SK-N-DZ (cell line): ENCODE measurements around the gene TBKBP1.
"Not testable (repeated sequence)": the region's sequence is repeated elsewhere in the genome, so short reads cannot be mapped to it uniquely, and the experiment has no call there.

Experiments used
- DNase-seq: peaks from one replicate; pipeline ENCODE4 v3.0.0-alpha.2; 2015; ENCODE audit warnings: low spot score

Gene TBKBP1

GRCh38 chr17:47676510-47677165 is 17.3 kb upstream of the TBKBP1 start:
- no peak for DNase-seq

- DNase-seq, result no peak
Measured at GRCh38 chr17:47678196-47678595, 15.8 kb upstream of the TBKBP1 start.

DNA sequence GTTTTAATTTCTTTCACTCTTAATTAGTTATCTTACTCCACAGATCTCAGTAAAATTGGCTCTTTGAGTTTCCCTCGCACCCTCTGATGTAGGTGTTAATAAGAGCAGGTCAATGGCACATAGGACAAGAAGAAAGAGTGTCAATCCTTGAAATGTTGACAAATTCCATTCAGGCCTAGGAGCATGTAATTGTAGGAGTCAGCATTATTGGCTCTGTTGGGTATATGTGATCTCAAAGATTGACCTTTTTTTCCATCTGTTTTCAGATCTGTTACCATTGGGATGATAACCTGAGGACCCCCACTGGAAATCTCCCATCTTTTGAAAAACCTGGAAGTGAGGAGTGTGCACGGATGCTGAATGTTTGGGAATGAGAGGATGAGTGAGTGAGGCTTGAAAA is 11.8 kb upstream of the TBKBP1 start:
- DNase-seq, result no peak

- not testable (repeated sequence) for DNase-seq
Measured at GRCh38 chr17:47682727-47683126, 11.2 kb upstream of the TBKBP1 start.

- no peak for DNase-seq
Measured at GRCh38 chr17:47684025-47684424, 9.9 kb upstream of the TBKBP1 start.

DNA sequence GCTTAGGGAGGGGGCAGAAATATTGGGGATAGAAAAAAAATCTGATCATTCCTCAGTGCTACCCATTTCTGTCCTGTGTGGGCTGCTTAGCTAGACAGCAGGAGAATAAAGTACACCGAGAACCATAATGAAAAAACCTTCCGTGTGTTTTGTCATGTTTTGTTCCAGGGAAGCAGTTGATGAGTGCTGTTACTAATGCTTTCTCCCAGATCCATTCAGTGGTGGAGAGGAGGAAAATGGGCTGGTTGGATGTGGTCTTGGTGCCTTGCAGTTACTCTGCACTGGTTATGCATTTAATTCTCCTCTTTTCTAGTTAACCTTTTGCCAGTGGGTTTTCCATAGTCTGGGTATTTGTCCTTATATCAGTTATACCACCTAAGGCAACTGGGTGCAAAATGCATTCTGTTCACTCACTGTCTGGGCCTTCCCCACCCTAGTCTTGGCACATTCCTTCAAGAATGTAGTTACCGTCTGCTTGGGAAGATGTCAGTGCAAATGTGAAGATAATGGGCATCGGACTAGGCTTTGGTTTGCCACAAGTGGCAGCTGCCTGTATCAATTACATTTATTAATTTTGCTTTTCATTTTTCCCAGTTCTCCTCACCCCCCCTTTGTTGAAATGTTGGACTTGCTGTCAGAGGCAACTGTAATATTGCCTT is 9.3 kb upstream of the TBKBP1 start:
- no peak for DNase-seq

- DNase-seq, result no peak
Measured at GRCh38 chr17:47685556-47686275, 8.2 kb upstream of the TBKBP1 start.

DNA sequence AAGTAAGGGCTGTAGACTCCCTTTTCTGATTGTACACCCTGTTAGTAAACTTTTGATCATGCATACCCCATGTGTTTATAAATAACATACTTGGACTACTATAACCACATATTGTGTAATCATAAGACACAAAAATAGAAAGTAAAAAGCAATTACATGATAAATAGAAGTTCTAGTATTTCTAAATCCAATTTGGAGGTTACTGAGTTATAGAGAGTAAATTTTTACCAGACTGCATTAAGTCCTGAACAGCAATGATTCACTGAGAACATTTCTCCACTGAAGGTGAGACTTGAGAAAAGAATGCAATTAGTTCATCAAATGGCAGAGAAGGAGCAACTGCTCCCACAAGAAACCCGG is 7.7 kb upstream of the TBKBP1 start:
- no peak for DNase-seq

DNA sequence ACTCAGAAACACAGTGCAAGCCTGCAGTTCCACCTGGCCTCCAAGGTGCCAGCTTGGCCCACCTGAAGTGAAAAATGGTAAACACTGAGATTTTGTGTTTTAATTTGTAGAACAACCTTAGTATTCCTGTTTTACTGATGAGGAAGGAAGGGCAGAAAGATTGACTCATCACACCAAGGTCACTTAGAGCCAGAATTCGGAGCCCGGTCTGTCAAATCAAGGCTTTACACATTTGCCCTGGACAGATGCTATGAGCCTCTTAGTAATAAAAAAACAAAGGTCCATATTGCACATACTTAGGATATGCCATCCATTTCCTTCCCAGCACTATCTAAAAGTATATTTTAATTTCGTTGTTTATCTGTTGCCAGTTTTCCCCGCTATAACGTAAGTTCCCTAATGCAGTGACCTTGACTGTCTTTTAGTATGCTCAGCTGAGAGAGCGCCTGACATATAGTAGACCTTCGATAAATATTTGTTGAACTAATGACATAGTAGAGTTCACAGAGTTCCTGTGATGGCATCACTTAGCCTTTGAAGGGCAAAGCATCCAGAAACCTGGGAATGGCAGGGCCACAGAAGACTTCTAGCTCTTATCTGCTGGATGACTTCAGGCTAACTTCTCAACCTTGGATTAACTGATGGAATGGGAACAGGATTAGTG is 7.2 kb upstream of the TBKBP1 start:
- DNase-seq, result no peak

GRCh38 chr17:47687328-47687690 is 6.7 kb upstream of the TBKBP1 start:
- no peak for DNase-seq

- DNase-seq, result no peak
Measured at GRCh38 chr17:47687748-47688147, 6.2 kb upstream of the TBKBP1 start.

DNA sequence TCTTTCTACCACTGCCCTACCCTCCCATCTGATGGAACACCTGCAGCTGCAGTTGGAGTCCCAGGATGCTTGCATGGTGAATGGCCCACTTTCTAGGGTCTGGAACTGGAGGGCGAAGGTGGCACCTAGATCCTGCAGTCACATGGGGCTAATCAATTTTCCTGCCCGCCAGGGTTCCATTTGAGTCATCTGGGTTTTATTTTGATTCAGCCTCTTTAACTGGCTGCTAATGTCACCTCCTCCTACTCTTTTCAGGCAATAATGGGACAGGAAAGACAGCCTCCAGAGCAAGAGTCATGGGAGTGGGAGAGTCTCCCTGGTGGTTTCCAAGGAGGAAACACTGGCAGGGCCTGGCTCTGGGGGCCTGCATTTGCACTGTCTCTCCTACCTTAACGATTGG is 3.8 kb upstream of the TBKBP1 start:
- no peak for DNase-seq

DNA sequence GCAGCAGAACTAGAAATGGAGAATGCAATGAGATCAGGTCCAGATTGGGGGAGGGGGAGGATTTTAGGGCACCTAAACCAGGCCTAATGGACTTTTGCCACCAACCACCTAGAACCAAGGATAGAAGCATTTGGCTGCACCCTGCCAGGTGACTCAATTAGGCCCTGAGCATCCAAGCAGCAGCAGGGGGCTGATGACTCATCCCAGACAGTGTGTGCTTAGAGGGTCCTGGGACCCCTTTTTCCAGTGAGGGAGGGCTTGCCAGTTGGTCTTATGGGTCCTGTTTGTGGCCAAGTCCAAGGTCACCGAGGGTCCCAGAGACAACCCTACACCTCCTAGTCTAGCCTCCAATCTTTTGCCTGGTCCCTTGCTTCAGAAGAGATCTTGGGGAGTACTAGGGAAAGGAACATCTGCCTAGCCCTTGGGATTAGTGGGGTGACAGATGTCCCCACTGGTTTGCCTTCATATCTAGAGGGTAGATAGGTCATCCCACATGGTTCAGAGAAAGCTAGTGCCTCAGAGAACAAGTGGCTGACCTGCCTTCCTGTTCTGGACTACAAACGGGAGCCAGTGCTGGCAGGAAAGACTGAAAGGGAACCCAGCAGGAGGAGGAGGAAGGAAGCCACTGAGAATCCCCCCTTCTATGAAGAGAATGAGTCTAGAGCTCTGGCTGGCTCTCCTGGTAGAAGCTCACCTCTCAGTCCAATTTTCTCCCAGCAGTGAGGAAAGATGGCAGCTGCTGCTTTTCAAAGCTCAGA is 1.6 kb upstream of the TBKBP1 start:
- no peak for DNase-seq

GRCh38 chr17:47692895-47693730 is 848 bp upstream of the TBKBP1 start:
- no peak for DNase-seq

- DNase-seq, result peak; percentile 58
Measured at GRCh38 chr17:47694581-47695428, 844 bp downstream of the TBKBP1 start.

DNA sequence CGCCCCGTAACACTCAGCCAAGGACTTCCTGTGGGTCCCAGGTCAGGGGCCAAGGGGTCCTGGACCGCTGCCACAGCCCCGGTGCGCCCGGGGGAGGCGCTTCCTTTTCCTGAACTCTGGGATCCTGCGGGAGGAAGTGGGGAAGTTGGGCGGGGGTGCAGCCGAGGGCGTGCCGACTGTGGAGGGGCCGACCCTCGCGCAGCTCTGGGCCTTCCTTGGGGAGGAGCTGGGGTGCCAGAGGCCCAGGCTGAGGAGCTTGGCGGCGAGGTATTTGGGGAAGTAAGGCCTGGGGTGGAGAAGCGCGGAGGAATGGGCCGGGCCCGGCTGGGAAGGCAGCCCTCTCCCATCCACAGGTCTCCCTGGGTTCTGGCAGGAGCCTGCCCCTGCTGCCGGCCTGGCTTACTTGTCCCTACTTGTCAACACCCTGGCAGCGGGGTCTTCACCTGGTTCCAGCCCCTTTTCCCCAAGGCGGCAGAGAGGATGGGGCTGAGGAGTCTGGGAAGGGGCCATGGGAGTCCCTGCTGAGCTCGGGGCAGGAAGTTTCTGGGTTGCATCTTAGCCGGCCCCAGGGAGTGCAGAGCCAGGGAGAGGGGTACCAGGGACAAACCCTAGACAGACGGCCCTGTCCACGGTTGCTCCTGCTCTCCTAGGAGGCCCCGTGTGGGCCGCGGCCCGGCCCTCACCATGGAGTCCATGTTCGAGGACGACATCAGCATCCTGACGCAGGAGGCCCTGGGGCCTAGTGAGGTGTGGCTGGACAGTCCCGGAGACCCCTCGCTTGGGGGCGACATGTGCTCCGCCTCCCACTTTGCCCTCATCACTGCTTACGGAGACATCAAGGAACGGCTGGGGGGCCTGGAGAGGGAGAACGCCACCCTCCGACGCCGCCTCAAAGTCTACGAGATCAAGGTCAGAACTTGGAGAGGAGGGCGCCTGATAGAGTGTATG is 1.7 kb downstream of the TBKBP1 start:
- DNase-seq, result no peak

DNA sequence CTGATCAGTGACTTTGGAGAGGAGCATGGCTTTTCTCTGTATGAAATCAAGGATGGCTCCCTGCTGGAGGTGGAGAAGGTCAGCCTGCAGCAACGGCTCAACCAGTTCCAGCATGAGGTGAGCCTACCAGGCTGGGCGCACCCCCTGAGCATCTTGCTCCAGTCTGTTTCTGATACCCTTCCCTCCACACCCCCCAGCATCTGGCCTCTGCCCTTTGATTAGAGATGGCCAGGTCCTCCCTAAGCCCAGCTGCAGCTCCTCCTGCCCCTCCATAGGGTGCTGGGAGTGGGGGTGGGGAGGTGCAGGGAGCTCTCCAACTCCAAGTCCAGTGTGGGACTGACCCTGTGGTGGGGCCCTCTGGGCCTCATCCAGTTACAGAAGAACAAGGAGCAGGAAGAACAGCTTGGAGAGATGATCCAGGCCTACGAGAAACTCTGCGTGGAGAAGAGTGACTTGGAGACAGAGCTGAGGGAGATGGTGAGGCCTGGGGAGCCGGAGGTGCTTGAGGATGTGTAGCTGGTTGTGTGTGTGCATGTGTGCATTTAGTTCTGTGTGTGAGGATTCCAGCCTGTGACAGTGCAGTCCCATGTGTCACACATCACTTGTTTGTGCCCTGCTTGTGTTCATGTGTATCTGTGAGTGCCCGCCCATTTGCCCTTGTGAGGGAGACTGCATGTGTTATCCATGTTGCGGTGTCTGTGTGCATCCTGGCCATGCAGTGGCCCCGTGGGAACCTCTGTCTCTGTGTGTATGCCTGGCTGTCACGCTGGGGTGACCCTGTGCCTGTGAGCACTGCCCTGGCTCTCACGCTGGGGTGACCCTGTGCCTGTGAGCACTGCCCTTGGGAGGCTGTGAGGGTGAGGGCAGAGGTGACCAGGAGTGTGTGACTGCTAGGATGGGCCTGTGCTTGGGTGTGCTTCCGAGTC is 3.0 kb downstream of the TBKBP1 start:
- no peak for DNase-seq
